A375 (cell line): Measurements from ENCODE around the gene CD163L1. TPM values are rescaled to one million over a fixed set of nuclear protein-coding genes. Genes with fewer than 3 reads are reported as not detected.

Source experiments
- total RNA-seq: library from RNA; depleted of rRNA; stranded (reverse); fragments of >200 nt; shearing (Covaris generic); gene quantifications from 2 replicates; pipeline ENCODE4 v1.2.3, GENCODE V29; 2014; rRNA removed

The CD163L1 gene
- total RNA-seq, result 0.72 and 1.1 TPM in 2 replicates

DNA sequence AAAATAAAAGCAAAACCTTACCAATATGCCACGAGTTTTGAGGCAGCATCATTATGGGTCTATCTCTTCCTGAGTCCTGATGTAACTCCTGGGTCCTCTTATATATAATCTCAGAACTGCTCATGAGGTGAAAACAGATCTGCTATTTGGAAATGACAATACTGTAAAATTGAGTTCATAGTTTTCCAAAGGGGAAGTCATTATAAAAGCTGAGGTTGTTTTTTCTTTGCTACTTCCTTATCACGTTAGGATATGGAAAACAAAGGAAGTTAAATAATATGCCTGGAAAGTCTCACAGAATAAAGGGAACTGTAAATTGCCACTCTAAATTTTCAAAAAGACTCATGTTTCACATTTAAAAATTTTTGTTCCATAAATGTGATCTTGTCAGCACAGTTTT, at the start of gene CD163L1:
Gene CD163L1 (minus strand): TSS at position 78 of the 400 bp plus-strand sequence. CDS start 26 bp downstream, at position 52.

Other genes with a start within 250 kb of the CD163L1 start
- not detected in 2 replicates for gene ACSM4, start 140.1 kb downstream of the CD163L1 start, total RNA-seq
- gene CD163, start 59.6 kb upstream of the CD163L1 start, total RNA-seq, result not detected in 2 replicates
- not detected in 2 replicates for gene APOBEC1, start 221.8 kb upstream of the CD163L1 start, total RNA-seq